Measurements from ENCODE around the gene HDLBP.

The HDLBP gene

DNA sequence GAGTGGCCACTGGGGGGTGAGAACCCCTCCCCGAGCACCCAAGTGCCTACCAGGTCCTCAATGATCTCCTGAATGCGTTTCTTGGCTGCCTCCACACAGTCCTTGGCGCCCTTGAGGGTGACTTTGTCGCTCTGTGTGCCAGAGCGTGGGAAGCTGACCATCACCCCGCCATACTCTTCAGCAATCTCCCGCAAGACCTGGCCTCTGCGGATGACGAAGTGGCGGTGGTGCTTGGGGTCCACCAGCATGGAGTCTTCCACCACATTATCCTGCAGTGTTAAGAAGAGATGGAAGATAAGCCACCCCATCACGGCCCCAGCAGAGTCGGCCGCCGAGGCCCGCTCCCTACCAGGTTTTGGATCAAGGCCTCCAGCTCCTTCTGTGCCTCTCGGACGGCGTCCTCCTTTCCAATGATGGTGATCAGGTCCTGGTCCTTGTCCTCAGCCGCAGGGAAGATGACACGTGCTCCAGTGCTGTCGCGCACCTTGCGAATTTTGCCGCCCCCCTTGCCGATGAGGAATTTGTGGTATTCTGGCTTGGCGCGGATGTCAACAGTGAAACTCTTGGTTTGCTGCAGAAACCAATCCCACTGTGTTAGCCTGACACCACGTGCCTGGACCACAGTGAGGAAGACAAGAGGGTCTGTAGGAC lies 75.8 kb downstream of the HDLBP start:
- Histone ChIP-seq H3K27me3 (ENCODE audit: insufficient read depth, poor library complexity, severe bottlenecking) (no peaks in the 10 kb centered on the region), H3K9me3 (ENCODE audit: severe bottlenecking) (no peaks in the 10 kb centered on the region), H3K4me1 (ENCODE audit: insufficient read depth, poor library complexity, severe bottlenecking) (no peaks in the 10 kb centered on the region), H3K4me3 (ENCODE audit: severe bottlenecking) (no peak overlapping the region), H3K27ac (ENCODE audit: poor library complexity, severe bottlenecking) (no peak overlapping the region), H3K36me3 (ENCODE audit: low read depth) (peaks cover 100% of the 10 kb centered on the region)
- TF ChIP-seq, protein P1, sequence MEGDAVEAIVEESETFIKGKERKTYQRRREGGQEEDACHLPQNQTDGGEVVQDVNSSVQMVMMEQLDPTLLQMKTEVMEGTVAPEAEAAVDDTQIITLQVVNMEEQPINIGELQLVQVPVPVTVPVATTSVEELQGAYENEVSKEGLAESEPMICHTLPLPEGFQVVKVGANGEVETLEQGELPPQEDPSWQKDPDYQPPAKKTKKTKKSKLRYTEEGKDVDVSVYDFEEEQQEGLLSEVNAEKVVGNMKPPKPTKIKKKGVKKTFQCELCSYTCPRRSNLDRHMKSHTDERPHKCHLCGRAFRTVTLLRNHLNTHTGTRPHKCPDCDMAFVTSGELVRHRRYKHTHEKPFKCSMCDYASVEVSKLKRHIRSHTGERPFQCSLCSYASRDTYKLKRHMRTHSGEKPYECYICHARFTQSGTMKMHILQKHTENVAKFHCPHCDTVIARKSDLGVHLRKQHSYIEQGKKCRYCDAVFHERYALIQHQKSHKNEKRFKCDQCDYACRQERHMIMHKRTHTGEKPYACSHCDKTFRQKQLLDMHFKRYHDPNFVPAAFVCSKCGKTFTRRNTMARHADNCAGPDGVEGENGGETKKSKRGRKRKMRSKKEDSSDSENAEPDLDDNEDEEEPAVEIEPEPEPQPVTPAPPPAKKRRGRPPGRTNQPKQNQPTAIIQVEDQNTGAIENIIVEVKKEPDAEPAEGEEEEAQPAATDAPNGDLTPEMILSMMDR (IDR thresholded peaks at IDR 0.05; ENCODE audit: poor library complexity, severe bottlenecking) = no peak
- ATAC-seq (ENCODE audit: low read depth) (no peak), DNase-seq (ENCODE audit: low spot score) (no peak)

DNA sequence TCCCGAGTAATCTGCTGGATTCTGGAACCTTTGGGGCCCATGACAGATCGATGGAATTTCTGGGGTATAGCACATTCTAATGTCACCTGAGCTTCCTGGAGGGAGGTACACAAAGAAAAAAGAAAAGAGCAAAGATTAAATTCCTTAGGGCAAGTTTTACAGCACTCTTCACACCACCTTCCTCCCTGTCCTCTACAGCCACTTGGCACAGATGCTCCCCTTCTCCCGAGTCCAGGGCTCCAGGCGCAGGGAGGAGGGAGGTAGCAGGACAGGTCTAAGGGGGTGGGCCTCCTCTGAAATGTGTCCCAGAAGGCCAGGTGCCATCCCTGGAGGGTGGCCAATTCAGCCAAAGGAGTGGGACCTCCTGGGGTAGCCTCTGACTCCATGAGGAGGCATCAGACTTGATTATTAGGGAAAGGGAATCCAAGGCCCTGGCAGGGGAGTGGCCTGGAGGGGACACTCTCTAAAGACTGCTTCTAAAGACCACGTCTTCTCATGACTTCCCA lies 76.7 kb downstream of the HDLBP start:
- H3K4me1 ChIP-seq (ENCODE audit: insufficient read depth, poor library complexity, severe bottlenecking) = no peaks in the 10 kb centered on the region
- TF ChIP-seq, protein P1 (IDR thresholded peaks at IDR 0.05; ENCODE audit: poor library complexity, severe bottlenecking) = no peak
- peaks cover 100% of the 10 kb centered on the region for H3K36me3 ChIP-seq (ENCODE audit: low read depth)
- DNase-seq (ENCODE audit: low spot score) (no peak), ATAC-seq (ENCODE audit: low read depth) (no peak)
- H3K27me3 ChIP-seq (ENCODE audit: insufficient read depth, poor library complexity, severe bottlenecking) = no peaks in the 10 kb centered on the region
- no peak overlapping the region for H3K27ac ChIP-seq (ENCODE audit: poor library complexity, severe bottlenecking)
- H3K4me3 ChIP-seq (ENCODE audit: severe bottlenecking) = no peak overlapping the region
- no peaks in the 10 kb centered on the region for H3K9me3 ChIP-seq (ENCODE audit: severe bottlenecking)

DNA sequence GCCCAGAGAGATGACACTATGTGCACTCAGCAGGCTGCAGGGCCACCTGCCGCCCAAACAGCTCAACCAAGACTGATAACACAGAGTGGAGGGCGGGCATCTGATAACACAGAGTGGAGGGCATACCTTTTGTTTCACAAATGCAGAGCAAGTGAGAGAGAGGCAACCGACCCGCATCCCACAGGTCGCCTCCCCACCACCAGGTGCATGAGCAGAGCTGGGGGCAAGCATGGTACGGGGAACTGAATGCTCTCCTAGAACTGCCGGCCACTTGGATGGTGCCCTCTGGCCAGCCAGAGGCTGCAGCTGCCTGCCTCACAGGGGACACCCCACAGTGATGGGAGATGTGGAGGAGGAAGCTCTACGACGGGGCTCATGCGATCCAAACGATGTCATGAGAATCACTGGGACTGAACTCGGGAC lies 77.5 kb downstream of the HDLBP start:
- Histone ChIP-seq H3K27me3 (ENCODE audit: insufficient read depth, poor library complexity, severe bottlenecking) (no peaks in the 10 kb centered on the region), H3K4me3 (ENCODE audit: severe bottlenecking) (no peak overlapping the region), H3K36me3 (ENCODE audit: low read depth) (peaks cover 100% of the 10 kb centered on the region), H3K9me3 (ENCODE audit: severe bottlenecking) (no peaks in the 10 kb centered on the region), H3K27ac (ENCODE audit: poor library complexity, severe bottlenecking) (no peak overlapping the region), H3K4me1 (ENCODE audit: insufficient read depth, poor library complexity, severe bottlenecking) (no peaks in the 10 kb centered on the region)
- TF ChIP-seq, protein P1 (IDR thresholded peaks at IDR 0.05; ENCODE audit: poor library complexity, severe bottlenecking) = no peak
- ATAC-seq (ENCODE audit: low read depth) (no peak), DNase-seq (ENCODE audit: low spot score) (no peak)

DNA sequence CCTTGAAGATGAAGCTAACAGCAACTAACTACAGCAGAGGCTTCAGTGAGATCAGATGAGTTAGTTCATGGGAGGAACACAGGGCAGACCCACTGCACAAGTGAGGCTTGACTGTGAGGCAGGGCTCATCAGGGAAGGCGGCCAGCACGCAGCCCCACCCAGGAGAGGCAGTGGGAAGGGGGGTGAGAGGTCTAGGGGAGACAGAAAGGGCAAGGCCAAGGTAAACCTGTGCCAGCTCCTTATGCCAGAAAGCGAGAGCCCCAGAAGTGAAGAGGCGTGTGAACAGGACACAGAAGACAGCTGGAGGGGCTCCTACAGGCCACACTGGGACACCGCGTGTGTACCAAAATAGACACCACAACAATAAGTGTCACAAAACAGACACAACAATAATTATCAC lies 78.4 kb downstream of the HDLBP start:
- DNase-seq (ENCODE audit: low spot score) (no peak), ATAC-seq (ENCODE audit: low read depth) (no peak)
- Histone ChIP-seq H3K9me3 (ENCODE audit: severe bottlenecking) (no peaks in the 10 kb centered on the region), H3K27ac (ENCODE audit: poor library complexity, severe bottlenecking) (no peak overlapping the region), H3K4me3 (ENCODE audit: severe bottlenecking) (no peak overlapping the region), H3K36me3 (ENCODE audit: low read depth) (peaks cover 100% of the 10 kb centered on the region), H3K4me1 (ENCODE audit: insufficient read depth, poor library complexity, severe bottlenecking) (no peaks in the 10 kb centered on the region), H3K27me3 (ENCODE audit: insufficient read depth, poor library complexity, severe bottlenecking) (no peaks in the 10 kb centered on the region)
- TF ChIP-seq, protein P1 (IDR thresholded peaks at IDR 0.05; ENCODE audit: poor library complexity, severe bottlenecking) = no peak

Measured in RWPE2 (cell line).